HUES6 (cell line): Measurements from ENCODE around the gene UBR1.
"Not testable (repeated sequence)": the region's sequence is repeated elsewhere in the genome, so short reads cannot be mapped to it uniquely, and the experiment has no call there.

Experiments used
- H3K27ac ChIP-seq: 2 replicates; pipeline ENCODE4 v1.7.0; 2013; ENCODE audit warnings: low read depth, mild to moderate bottlenecking, low read length, inconsistent platforms
- H3K27me3 ChIP-seq: 2 replicates; pipeline ENCODE4 v1.6.1; 2013; ENCODE audit warnings: low read length; ENCODE audit not compliant: control insufficient read depth, insufficient read depth
- H3K36me3 ChIP-seq: 2 replicates; pipeline ENCODE4 v1.6.1; 2013; ENCODE audit warnings: low read length; ENCODE audit not compliant: control insufficient read depth, insufficient read depth
- H3K4me1 ChIP-seq: 2 replicates; pipeline ENCODE4 v1.6.1; 2013; ENCODE audit warnings: low read length; ENCODE audit not compliant: control insufficient read depth, insufficient read depth
- H3K4me3 ChIP-seq: 2 replicates; pipeline ENCODE4 v1.5.1; 2013; ENCODE audit warnings: low read depth, low read length
- H3K9ac ChIP-seq: one replicate; pipeline ENCODE4 v1.6.1; 2013; ENCODE audit warnings: mild to moderate bottlenecking, low read length
- H3K9me3 ChIP-seq: 2 replicates; pipeline ENCODE4 v1.6.1; 2013; ENCODE audit warnings: low read depth, low read length; ENCODE audit not compliant: control insufficient read depth, insufficient read depth

Gene UBR1

GRCh38 chr15:43132830-43133429 is 27.1 kb upstream of the UBR1 start:
- Histone ChIP-seq H3K9ac (peak overlapping the region; percentile 79), H3K27me3 (peaks cover 23% of the 10 kb centered on the region), H3K9me3 (peaks cover 9% of the 10 kb centered on the region; the same call in 1 of the 2 replicates), H3K4me3 (peak overlapping the region; percentile 78), H3K4me1 (peaks cover 4% of the 10 kb centered on the region; the same call in 1 of the 2 replicates), H3K27ac (no peak overlapping the region), H3K36me3 (peaks cover 13% of the 10 kb centered on the region; the same call in 1 of the 2 replicates)

- H3K9ac ChIP-seq: no peak overlapping the region
- H3K27ac ChIP-seq: no peak overlapping the region
- no peak overlapping the region for H3K4me3 ChIP-seq
- peaks cover 9% of the 10 kb centered on the region; the same call in 1 of the 2 replicates for H3K9me3 ChIP-seq
- H3K4me1 ChIP-seq: no peaks in the 10 kb centered on the region
- H3K27me3 ChIP-seq: peaks cover 14% of the 10 kb centered on the region
- no peaks in the 10 kb centered on the region for H3K36me3 ChIP-seq
Measured at GRCh38 chr15:43128980-43129335, 23.1 kb upstream of the UBR1 start.

DNA sequence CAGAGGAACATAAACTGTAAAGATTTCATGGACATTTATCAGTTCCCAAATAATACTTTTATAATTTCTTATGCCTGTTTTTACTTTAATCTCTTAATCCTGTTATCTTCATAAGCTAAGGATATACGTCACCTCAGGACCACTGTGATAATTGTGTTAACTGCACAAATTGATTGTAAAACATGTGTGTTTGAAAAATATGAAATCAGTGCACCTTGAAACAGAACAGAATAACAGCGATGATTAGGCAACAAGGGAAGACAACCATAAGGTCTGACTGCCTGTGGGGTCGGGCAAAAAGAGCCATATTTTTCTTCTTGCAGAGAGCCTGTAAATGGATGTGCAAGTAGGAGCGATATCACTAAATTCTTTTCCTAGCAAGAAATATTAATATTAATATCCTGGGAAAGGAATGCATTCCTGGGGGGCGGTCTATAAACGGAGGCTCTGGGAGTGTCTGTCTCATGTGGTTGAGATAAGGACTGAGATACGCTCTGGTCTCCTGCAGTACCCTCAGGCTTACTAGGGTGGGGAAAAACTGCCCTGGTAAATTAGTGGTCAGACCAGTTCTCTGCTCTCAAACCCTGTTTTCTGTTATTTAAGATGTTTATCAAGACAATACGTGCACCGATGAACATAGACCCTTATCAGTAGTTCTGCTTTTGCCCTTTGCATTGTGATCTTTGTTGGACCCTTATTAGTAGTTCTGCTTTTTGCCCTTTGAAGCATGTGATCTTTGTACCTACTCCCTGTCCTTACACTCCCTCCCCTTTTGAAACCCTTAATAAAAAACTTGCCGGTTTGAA is 22.5 kb upstream of the UBR1 start:
- H3K4me1 ChIP-seq, H3K4me3 ChIP-seq, H3K36me3 ChIP-seq, H3K27ac ChIP-seq, H3K27me3 ChIP-seq, H3K9me3 ChIP-seq, H3K9ac ChIP-seq: not testable (repeated sequence)

DNA sequence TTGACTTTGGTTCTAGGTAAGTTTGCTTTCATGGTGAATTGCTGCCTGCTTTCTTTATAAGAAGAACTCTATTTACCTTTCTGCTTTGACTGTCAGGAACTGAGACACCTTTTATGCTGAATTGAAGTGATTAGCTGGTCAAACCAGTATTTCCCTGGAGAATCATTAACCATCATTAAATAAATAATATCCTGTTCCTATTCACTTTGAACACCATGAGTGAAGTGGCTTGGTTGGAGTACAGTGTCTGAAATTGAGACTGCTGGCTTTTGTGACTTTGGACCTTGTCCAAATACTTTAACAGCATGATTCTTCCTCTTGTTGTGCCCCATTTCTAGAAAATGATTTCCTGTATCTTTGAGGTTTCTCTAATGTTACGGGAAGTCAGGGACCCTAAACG is 21.9 kb upstream of the UBR1 start:
- Histone ChIP-seq H3K9ac (no peak overlapping the region), H3K4me3 (no peak overlapping the region), H3K36me3 (no peaks in the 10 kb centered on the region), H3K27ac (no peak overlapping the region), H3K27me3 (peaks cover 4% of the 10 kb centered on the region), H3K4me1 (peaks cover under 1% of the 10 kb centered on the region; the same call in 1 of the 2 replicates), H3K9me3 (peaks cover 9% of the 10 kb centered on the region; the same call in 1 of the 2 replicates)

GRCh38 chr15:43126356-43126755 is 20.5 kb upstream of the UBR1 start:
- Histone ChIP-seq H3K4me1 (peaks cover 3% of the 10 kb centered on the region; the same call in 1 of the 2 replicates), H3K27ac (no peak overlapping the region)

DNA sequence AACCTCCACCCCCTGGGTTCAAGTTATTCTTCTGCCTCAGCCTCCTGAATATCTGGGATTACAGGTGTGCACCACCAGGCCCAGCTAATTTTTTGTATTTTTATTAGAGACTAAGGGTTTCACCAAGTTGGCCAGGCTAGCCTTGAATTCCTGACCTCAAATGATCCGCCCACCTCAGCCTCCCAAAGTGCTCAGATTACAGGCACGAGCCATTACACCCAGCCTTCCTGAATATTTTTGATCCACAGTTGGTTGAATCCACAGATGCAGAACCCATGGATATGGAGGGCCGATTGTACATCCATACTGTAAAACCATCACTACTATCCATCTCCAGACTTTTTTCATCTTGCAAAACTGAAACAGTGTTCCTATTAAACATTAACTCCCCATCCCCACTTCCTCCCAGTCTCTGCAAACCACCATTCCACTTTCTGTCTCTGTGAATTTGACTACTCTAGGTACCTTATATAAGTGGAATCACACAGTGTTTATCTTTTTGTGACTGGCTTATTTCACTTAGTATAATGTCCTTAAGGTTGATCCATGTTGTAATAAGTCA is 19.3 kb upstream of the UBR1 start:
- peaks cover 12% of the 10 kb centered on the region for H3K27me3 ChIP-seq
- peaks cover 9% of the 10 kb centered on the region; the same call in 1 of the 2 replicates for H3K9me3 ChIP-seq
- no peak overlapping the region for H3K4me3 ChIP-seq
- H3K27ac ChIP-seq: no peak overlapping the region
- H3K4me1 ChIP-seq: peaks cover 3% of the 10 kb centered on the region; the same call in 1 of the 2 replicates
- no peak overlapping the region for H3K9ac ChIP-seq
- H3K36me3 ChIP-seq: no peaks in the 10 kb centered on the region

More at GRCh38 chr15:43126356-43126755, 20.5 kb upstream of the UBR1 start:
- peaks cover 9% of the 10 kb centered on the region; the same call in 1 of the 2 replicates for H3K9me3 ChIP-seq
- no peak overlapping the region for H3K9ac ChIP-seq
- H3K4me3 ChIP-seq: no peak overlapping the region
- H3K36me3 ChIP-seq: no peaks in the 10 kb centered on the region
- H3K27me3 ChIP-seq: peaks cover 10% of the 10 kb centered on the region

DNA sequence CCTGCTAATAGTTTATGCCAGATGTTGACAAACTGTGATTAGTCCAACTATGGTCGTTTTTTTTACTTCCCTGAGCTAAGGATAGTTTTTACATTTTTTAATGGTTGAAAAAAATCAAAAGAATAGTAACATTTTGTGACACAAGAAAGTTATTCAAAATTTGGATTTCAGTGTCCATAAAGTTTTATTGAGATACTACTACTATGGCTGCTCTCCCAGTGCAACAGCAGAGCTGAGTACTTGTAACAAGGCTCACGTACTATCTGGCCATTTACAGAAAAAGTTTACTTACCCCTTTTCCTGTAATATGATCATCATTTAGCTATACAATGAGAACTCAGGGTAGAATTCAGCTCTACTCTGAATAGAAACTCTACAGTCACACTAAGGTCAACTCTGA is 16.0 kb upstream of the UBR1 start:
- Histone ChIP-seq H3K27ac (no peak overlapping the region), H3K4me3 (no peak overlapping the region), H3K9me3 (no peaks in the 10 kb centered on the region), H3K4me1 (peaks cover 3% of the 10 kb centered on the region; the same call in 1 of the 2 replicates), H3K27me3 (peaks cover 29% of the 10 kb centered on the region), H3K9ac (no peak overlapping the region), H3K36me3 (no peaks in the 10 kb centered on the region)

DNA sequence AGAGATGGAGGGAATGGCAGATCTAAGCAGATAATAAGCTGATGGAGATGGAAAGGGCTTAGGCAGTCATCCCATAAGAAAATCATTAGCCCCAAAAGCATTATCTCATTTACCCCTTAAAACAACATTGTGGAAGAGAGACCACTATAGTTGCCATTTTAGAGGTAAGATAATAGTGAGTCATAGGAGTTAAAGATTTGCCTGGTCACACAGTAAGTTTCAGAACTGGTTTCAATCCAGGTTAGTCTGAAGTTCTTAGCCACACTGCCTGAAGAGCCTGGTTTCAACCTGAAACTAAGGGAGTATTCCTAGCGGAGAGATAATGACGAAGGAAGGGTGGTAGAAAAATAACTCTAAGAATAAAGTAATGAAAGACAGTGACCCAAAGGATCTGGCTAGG is 13.0 kb upstream of the UBR1 start:
- no peak overlapping the region for H3K9ac ChIP-seq
- no peaks in the 10 kb centered on the region for H3K36me3 ChIP-seq
- no peaks in the 10 kb centered on the region for H3K9me3 ChIP-seq
- H3K4me1 ChIP-seq: peaks cover 3% of the 10 kb centered on the region; the same call in 1 of the 2 replicates
- no peak overlapping the region for H3K4me3 ChIP-seq
- no peak overlapping the region for H3K27ac ChIP-seq
- peaks cover 29% of the 10 kb centered on the region for H3K27me3 ChIP-seq

DNA sequence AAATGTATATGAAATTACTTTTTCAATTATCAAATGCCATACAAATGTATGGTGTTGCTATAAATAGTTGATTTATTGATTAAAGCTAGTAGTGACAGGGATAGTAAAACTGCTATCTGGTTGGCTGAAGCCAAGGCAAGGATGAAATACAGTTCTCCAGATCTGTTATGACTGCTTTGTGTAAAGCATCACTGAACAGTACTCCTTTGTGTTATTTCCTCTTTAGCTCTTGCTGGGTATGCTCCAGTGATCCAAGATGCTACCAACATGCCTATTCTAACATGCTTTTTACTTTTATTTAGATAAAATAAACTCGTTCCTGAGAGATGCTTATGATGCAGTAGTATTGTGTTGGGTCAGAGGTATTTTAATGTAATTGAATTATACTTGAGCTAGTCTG is 12.4 kb upstream of the UBR1 start:
- Histone ChIP-seq H3K27me3 (peaks cover 29% of the 10 kb centered on the region), H3K36me3 (no peaks in the 10 kb centered on the region), H3K27ac (no peak overlapping the region), H3K9me3 (no peaks in the 10 kb centered on the region), H3K4me1 (peaks cover 3% of the 10 kb centered on the region; the same call in 1 of the 2 replicates), H3K9ac (no peak overlapping the region), H3K4me3 (no peak overlapping the region)

DNA sequence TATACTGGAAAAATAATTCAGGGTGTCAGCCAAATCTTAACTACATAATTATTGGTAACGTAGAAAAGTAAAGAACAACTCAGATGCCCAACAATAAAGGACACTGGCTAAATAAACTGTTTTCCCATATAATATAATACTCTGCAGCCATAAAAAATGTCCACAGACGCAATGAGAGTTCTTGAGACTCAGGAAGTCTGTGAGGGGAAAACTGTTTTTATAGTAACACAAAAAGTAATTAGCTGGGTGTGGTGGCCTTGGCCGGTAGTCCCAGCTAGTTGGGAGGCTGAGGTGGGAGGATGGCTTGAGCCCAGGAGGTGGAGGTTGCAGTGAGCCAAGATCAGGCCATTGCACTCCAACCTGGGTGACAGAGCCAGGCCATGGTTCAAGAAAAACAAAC is 5.5 kb upstream of the UBR1 start:
- Histone ChIP-seq H3K27me3 (no peaks in the 10 kb centered on the region; the same call in 1 of the 2 replicates), H3K4me1 (no peaks in the 10 kb centered on the region), H3K4me3 (no peak overlapping the region), H3K27ac (no peak overlapping the region), H3K9me3 (no peaks in the 10 kb centered on the region), H3K9ac (no peak overlapping the region), H3K36me3 (no peaks in the 10 kb centered on the region)

GRCh38 chr15:43107751-43108150 is 1.9 kb upstream of the UBR1 start:
- H3K27me3 ChIP-seq: no peaks in the 10 kb centered on the region; the same call in 1 of the 2 replicates
- no peak overlapping the region for H3K9ac ChIP-seq
- no peaks in the 10 kb centered on the region for H3K4me1 ChIP-seq
- H3K9me3 ChIP-seq: no peaks in the 10 kb centered on the region
- H3K27ac ChIP-seq: no peak overlapping the region
- H3K36me3 ChIP-seq: no peaks in the 10 kb centered on the region
- H3K4me3 ChIP-seq: no peak overlapping the region
